Measurements from ENCODE around the gene NHSL1. TPM values are rescaled to one million over a fixed set of nuclear protein-coding genes. Genes with fewer than 3 reads are reported as not detected.

NHSL1 gene
- total and polyA plus RNA-seq, 2 of the 8 experiments (the other 6 are each of a cell fraction or from before 2014, with no cell fraction given) = 7.2 to 32.4 TPM

- no peak overlapping the region for H3K23ac ChIP-seq (ENCODE audit: insufficient read length)
- ChIA-PET CTCF (ENCODE audit: partially characterized antibody) (interaction anchor here (0.9 kb wide), 1 partner anchor 17 kb away, joined by 3 read pairs; no protein-coding TSS in a partner anchor), POLR2A (ENCODE audit: partially characterized antibody) (no interaction called here)
- DNase-seq (ENCODE audit: low read depth in 1 of 2, low spot score in 2 of 2) (no peak), FAIRE-seq (no peak)
- H3K9me3 ChIP-seq (ENCODE audit: insufficient read depth in 2 of 2, low read depth in 1 of 2, low read length in 1 of 2) = no peaks in the 10 kb centered on the region
- H3K79me2 ChIP-seq (ENCODE audit: control insufficient read depth in 1 of 2, insufficient read depth in 2 of 2, low read length in 2 of 2) = no peaks in the 10 kb centered on the region
- no peak overlapping the region for H2BK120ac ChIP-seq (replicated peaks; ENCODE audit: low read depth, low read length)
- H4K8ac ChIP-seq (ENCODE audit: extremely low read depth, insufficient read depth, low read length) = no peak overlapping the region
- TF ChIP-seq PHF8 (conservative IDR thresholded peaks at IDR 0.05; ENCODE audit: low read depth, low read length) (no peak), CEBPB (IDR thresholded peaks at IDR 0.05; ENCODE audit: low read depth, low read length) (no peak), SP1 (IDR thresholded peaks at IDR 0.05; ENCODE audit: low read depth, low read length) (no peak), SUZ12 (IDR thresholded peaks at IDR 0.05; ENCODE audit: low read length) (no peak), ASH2L (IDR thresholded peaks at IDR 0.05; ENCODE audit: low read length) (no peak), MAX (IDR thresholded peaks at IDR 0.05) (no peak), RXRA (IDR thresholded peaks at IDR 0.05; ENCODE audit: insufficient read depth, low read depth, low read length) (no peak), RNF2 (IDR thresholded peaks at IDR 0.05; ENCODE audit: borderline replicate concordance, low read depth, low read length, missing control alignments, poor library complexity, severe bottlenecking) (no peak), SIRT6 (IDR thresholded peaks at IDR 0.05; ENCODE audit: low read length) (no peak), CHD1 (IDR thresholded peaks at IDR 0.05; ENCODE audit: low read depth, low read length) (no peak), TCF12 (IDR thresholded peaks at IDR 0.05; ENCODE audit: low read depth, low read length) (no peak)
- no peak overlapping the region for H3K27ac ChIP-seq (ENCODE audit: low read depth, low read length)
- no peak overlapping the region for H3K14ac ChIP-seq (ENCODE audit: insufficient read length)
- H3K4ac ChIP-seq (replicated peaks; ENCODE audit: insufficient read length, low read depth, low read length) = no peak overlapping the region
- no peak overlapping the region for H2AK5ac ChIP-seq (ENCODE audit: low read depth, low read length)
- H3K18ac ChIP-seq (ENCODE audit: extremely low read depth, low read length) = no peak overlapping the region
- H3K36me3 ChIP-seq (ENCODE audit: control insufficient read depth in 2 of 4, insufficient read depth in 4 of 4, low read length in 3 of 4) = no peaks in the 10 kb centered on the region
- no peak overlapping the region for H3K9ac ChIP-seq (replicated peaks in 1 of 4; ENCODE audit: extremely low read depth in 1 of 4, low read depth in 3 of 4, low read length in 3 of 4)
- no peaks in the 10 kb centered on the region for H3K27me3 ChIP-seq (replicated peaks in 1 of 4; ENCODE audit: control insufficient read depth in 3 of 4, extremely low read depth in 1 of 4, insufficient read depth in 3 of 4, low read length in 3 of 4)
- no peak overlapping the region for H4K91ac ChIP-seq (replicated peaks; ENCODE audit: insufficient read length, low read length)
- H4K5ac ChIP-seq (ENCODE audit: insufficient read length, low read depth, low read length) = no peak overlapping the region
- H3K56ac ChIP-seq (replicated peaks; ENCODE audit: insufficient read length, low read depth, low read length) = no peak overlapping the region
- no peak overlapping the region for H2BK20ac ChIP-seq (ENCODE audit: low read length)
- no peak overlapping the region for H2BK15ac ChIP-seq (ENCODE audit: low read length)
- H3K23me2 ChIP-seq (ENCODE audit: low read depth, low read length) = no peaks in the 10 kb centered on the region
- H2BK12ac ChIP-seq (ENCODE audit: low read depth, low read length) = no peak overlapping the region
- H3K4me3 ChIP-seq (ENCODE audit: extremely low read depth in 1 of 4, insufficient read depth in 2 of 4, low read depth in 3 of 4, low read length in 4 of 4) = no peak overlapping the region
- no peak overlapping the region for H2AFZ ChIP-seq (ENCODE audit: low read length)
- WGBS, 2 experiments (ENCODE audit: extremely low coverage in 1 of 2, insufficient coverage in 1 of 2, insufficient read length in 1 of 2, insufficient replicate concordance in 2 of 2, low coverage in 1 of 2, low lambda C conversion rate in 2 of 2, missing lambda C conversion rate in 1 of 2) = 92% methylated on average over 5 of the region's 5 CpGs; no CpG with 5 or more reads in 1 of the 2 experiments
- peaks cover 0 to 4% (median 1%) of the 10 kb centered on the region in 4 experiments; a peak in 3 of 7 replicates for H3K4me1 ChIP-seq (replicated peaks in 1 of 4; ENCODE audit: control insufficient read depth in 3 of 4, insufficient read depth in 4 of 4, low read length in 3 of 4)
- no peaks in the 10 kb centered on the region for H3K79me1 ChIP-seq (ENCODE audit: low read depth, low read length)
- no peak overlapping the region for H3K4me2 ChIP-seq (ENCODE audit: insufficient read depth in 1 of 2, low read depth in 2 of 2, low read length in 2 of 2)
- H4K20me1 ChIP-seq (replicated peaks in 1 of 2; ENCODE audit: control insufficient read depth in 1 of 2, insufficient read depth in 2 of 2, low read length in 2 of 2) = no peaks in the 10 kb centered on the region
- H2BK5ac ChIP-seq (ENCODE audit: low read depth, low read length) = no peak overlapping the region
Measured at GRCh38 chr6:138389551-138389950, 109.7 kb downstream of the NHSL1 start.
